Panc1 (cell line): Measurements from ENCODE around the gene BACE2. TPM values are rescaled to one million over a fixed set of nuclear protein-coding genes. Genes with fewer than 3 reads are reported as not detected.

ENCODE experiments used
- ATAC-seq: fragments of 200-7000 bp; cut with Tn5 transposase; 2 replicates; pipeline ENCODE4 v1.9.1; 2020; ENCODE audit warnings: mild to moderate bottlenecking, moderate library complexity
- BruUV-seq: library from RNA; stranded (reverse); fragments of 400-500 nt; replicated peaks from 2 replicates; lab custom pipeline; 2021; lab: Mats Ljungman, UMichigan
- CTCF ChIA-PET: fragments of 300-600 bp; sonication (Branson Sonifier 250); formaldehyde crosslinking; loops from one replicate; lab custom pipeline; 2022; ENCODE audit warnings: antibody characterized with exemption; lab: Charles Lee
- POLR2A ChIA-PET: fragments of 300-600 bp; sonication (Branson Sonifier 250); formaldehyde crosslinking; loops from one replicate; lab custom pipeline; 2022; ENCODE audit warnings: antibody characterized with exemption; lab: Charles Lee
- DNase-seq: peaks from one replicate; pipeline ENCODE4 v3.0.0-alpha.2; 2010; ENCODE audit warnings: low read depth, low spot score
- H3K27ac ChIP-seq: 2 replicates; pipeline ENCODE4 v1.5.1; 2011; ENCODE audit warnings: mild to moderate bottlenecking, low read length, inconsistent platforms
- H3K27me3 ChIP-seq: fragments of 200-500 bp; sonication (Bioruptor generic); 2 replicates; pipeline ENCODE4 v1.6.0; 2014; ENCODE audit warnings: low read length, inconsistent platforms; ENCODE audit not compliant: control insufficient read depth, insufficient read depth
- H3K36me3 ChIP-seq: fragments of 200-500 bp; sonication (Bioruptor generic); 2 replicates; pipeline ENCODE4 v1.5.1; 2014; ENCODE audit warnings: inconsistent platforms, mild to moderate bottlenecking, low read length, moderate library complexity; ENCODE audit not compliant: control insufficient read depth, insufficient read depth
- H3K4me1 ChIP-seq: 2 replicates; pipeline ENCODE4 v1.5.1; 2011; ENCODE audit warnings: inconsistent platforms, mild to moderate bottlenecking, low read length, moderate library complexity; ENCODE audit not compliant: control insufficient read depth, insufficient read depth
- H3K4me3 ChIP-seq, 2 experiments: 2 replicates each; pipeline ENCODE4 v1.5.1; 2011 to 2012; ENCODE audit warnings: low read depth in 2 of 2, low read length in 2 of 2, mild to moderate bottlenecking in 2 of 2, inconsistent platforms in 1 of 2, moderate library complexity in 1 of 2
- H3K9me3 ChIP-seq: fragments of 200-500 bp; sonication (Bioruptor generic); 2 replicates; pipeline ENCODE4 v1.5.1; 2014; ENCODE audit warnings: low read depth, mild to moderate bottlenecking, inconsistent platforms, low read length, moderate library complexity; ENCODE audit not compliant: control insufficient read depth, insufficient read depth
- POLR2AphosphoS5 ChIP-seq: IDR thresholded peaks from 2 replicates; pipeline ENCODE4 v1.6.1; 2012; ENCODE audit warnings: mild to moderate bottlenecking, low read depth, low read length, moderate library complexity
- SIN3A ChIP-seq: IDR thresholded peaks from 2 replicates; pipeline ENCODE4 v1.6.1; 2012; ENCODE audit warnings: low read depth, mild to moderate bottlenecking, low read length, moderate library complexity, borderline replicate concordance; ENCODE audit not compliant: insufficient read depth
- TCF7L2 ChIP-seq: IDR thresholded peaks from 2 replicates; pipeline ENCODE4 v1.6.1; 2011; ENCODE audit warnings: mild to moderate bottlenecking, low read depth, low read length, inconsistent platforms
- in situ Hi-C: cut with HindIII; loops from 2 replicates; pipeline ENCODE4 v1.10.0; 2016; ENCODE audit warnings: low sequenced_read_pairs, low pct_unique_long_range_greater_than_20kb
- intact Hi-C: fragments of 100-400 bp; cut with micrococcal nuclease; formaldehyde crosslinking; loops from one replicate; pipeline ENCODE4 v1.10.0; 2022; ENCODE audit not compliant: unreplicated experiment
- total RNA-seq: library from RNA; stranded (reverse); gene quantifications from one replicate; pipeline ENCODE4 v1.2.1, GENCODE V29; 2021; ENCODE audit not compliant: unreplicated experiment
- TF ChIP-seq, protein P1 (sequence below), 2 experiments: IDR thresholded peaks; 2 replicates each; pipeline ENCODE4 v1.6.1; 2011 to 2012; ENCODE audit warnings: low read depth in 2 of 2, control low read depth in 1 of 2, low read length in 1 of 2, mild to moderate bottlenecking in 1 of 2, moderate library complexity in 1 of 2; ENCODE audit not compliant: insufficient read depth in 1 of 2
- TF ChIP-seq, protein P2 (sequence below): fragments of 450-650 bp; IDR thresholded peaks from 2 replicates; pipeline ENCODE4 v1.5.1; 2017; ENCODE audit warnings: mild to moderate bottlenecking

BACE2 gene
- total RNA-seq, 1 experiment from 2014 or later: 16.3 TPM

DNA sequence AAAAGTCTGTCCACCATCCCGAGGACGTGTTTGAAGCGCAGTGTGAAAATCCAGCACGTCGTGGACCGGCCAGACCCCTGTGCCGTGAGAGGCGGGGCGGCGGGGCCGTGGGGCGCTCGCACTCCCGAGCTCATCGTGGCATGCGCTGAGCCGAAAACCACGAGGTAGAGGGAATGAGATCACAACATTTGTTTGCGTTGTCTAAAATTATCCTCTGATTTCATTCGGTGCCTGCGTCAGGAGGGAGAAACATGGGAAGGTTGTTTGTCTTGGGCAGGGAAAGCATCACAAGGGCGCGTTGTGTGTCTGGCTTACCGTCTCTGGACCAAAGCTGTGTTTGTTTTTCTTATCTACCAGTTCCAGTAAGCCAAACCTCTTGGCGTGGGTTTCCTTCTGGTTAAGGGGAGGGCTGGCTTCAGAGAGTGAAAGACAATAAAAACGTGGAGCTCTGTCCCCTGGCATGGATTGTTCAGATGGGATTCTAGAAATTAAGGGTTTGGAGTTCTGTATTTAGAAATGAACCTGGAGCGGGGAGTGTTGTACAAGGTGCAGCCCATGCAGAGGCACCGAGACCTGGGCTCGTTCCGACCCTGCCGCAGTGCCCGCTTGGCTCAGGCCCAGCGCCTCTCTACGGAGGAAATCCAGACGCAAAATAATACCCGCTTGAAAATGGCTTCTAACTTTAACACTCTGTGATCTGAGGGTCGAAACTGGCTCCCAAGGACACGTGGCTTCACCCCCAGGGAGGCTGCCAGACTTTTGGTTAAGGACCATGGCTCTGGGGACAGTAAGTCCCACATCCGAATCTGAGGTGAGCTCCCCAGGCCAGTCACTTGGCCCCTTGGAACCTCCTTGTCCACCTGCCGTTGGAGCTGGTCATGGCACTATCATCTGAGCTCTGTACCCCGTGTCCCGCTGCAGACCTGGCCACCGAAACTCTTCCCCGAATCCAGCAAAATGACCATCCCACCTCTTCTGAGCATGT is 79.9 kb downstream of the BACE2 start:
- no peaks in the 10 kb centered on the region for H3K36me3 ChIP-seq
- H3K27ac ChIP-seq: no peak overlapping the region
- BruUV-seq: no TSS peak
- in situ Hi-C loops (no loop called here), intact Hi-C loops (no loop called here)
- H3K9me3 ChIP-seq: no peaks in the 10 kb centered on the region
- H3K4me3 ChIP-seq: no peak overlapping the region
- ATAC-seq (no peak), DNase-seq (no peak)
- no peaks in the 10 kb centered on the region for H3K27me3 ChIP-seq
- TF ChIP-seq, protein P1, sequence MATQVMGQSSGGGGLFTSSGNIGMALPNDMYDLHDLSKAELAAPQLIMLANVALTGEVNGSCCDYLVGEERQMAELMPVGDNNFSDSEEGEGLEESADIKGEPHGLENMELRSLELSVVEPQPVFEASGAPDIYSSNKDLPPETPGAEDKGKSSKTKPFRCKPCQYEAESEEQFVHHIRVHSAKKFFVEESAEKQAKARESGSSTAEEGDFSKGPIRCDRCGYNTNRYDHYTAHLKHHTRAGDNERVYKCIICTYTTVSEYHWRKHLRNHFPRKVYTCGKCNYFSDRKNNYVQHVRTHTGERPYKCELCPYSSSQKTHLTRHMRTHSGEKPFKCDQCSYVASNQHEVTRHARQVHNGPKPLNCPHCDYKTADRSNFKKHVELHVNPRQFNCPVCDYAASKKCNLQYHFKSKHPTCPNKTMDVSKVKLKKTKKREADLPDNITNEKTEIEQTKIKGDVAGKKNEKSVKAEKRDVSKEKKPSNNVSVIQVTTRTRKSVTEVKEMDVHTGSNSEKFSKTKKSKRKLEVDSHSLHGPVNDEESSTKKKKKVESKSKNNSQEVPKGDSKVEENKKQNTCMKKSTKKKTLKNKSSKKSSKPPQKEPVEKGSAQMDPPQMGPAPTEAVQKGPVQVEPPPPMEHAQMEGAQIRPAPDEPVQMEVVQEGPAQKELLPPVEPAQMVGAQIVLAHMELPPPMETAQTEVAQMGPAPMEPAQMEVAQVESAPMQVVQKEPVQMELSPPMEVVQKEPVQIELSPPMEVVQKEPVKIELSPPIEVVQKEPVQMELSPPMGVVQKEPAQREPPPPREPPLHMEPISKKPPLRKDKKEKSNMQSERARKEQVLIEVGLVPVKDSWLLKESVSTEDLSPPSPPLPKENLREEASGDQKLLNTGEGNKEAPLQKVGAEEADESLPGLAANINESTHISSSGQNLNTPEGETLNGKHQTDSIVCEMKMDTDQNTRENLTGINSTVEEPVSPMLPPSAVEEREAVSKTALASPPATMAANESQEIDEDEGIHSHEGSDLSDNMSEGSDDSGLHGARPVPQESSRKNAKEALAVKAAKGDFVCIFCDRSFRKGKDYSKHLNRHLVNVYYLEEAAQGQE (IDR thresholded peaks at IDR 0.05; ENCODE audit: insufficient read depth in 1 of 2, low read depth in 2 of 2, low read length in 1 of 2): no peak
- TF ChIP-seq SIN3A (no peak), TCF7L2 (no peak), POLR2AphosphoS5 (no peak)
- TF ChIP-seq, protein P2, sequence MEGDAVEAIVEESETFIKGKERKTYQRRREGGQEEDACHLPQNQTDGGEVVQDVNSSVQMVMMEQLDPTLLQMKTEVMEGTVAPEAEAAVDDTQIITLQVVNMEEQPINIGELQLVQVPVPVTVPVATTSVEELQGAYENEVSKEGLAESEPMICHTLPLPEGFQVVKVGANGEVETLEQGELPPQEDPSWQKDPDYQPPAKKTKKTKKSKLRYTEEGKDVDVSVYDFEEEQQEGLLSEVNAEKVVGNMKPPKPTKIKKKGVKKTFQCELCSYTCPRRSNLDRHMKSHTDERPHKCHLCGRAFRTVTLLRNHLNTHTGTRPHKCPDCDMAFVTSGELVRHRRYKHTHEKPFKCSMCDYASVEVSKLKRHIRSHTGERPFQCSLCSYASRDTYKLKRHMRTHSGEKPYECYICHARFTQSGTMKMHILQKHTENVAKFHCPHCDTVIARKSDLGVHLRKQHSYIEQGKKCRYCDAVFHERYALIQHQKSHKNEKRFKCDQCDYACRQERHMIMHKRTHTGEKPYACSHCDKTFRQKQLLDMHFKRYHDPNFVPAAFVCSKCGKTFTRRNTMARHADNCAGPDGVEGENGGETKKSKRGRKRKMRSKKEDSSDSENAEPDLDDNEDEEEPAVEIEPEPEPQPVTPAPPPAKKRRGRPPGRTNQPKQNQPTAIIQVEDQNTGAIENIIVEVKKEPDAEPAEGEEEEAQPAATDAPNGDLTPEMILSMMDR: no peak
- ChIA-PET POLR2A (no interaction called here), CTCF (no interaction called here)
- H3K4me1 ChIP-seq: no peaks in the 10 kb centered on the region

DNA sequence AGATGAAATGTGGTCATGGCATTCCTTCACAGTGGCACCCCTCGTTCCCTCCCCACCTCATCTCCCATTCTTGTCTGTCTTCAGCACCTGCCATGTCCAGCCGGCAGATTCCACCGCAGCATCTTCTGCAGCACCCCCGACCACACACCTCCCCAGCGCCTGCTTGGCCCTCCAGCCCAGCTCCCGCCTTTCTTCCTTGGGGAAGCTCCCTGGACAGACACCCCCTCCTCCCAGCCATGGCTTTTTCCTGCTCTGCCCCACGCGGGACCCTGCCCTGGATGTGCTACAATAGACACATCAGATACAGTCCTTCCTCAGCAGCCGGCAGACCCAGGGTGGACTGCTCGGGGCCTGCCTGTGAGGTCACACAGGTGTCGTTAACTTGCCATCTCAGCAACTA is 81.5 kb downstream of the BACE2 start:
- DNase-seq (no peak), ATAC-seq (no peak)
- no peaks in the 10 kb centered on the region for H3K27me3 ChIP-seq
- no TSS peak for BruUV-seq
- no peak overlapping the region for H3K27ac ChIP-seq
- ChIA-PET CTCF (no interaction called here), POLR2A (no interaction called here)
- H3K9me3 ChIP-seq: no peaks in the 10 kb centered on the region
- no peak overlapping the region for H3K4me3 ChIP-seq
- in situ Hi-C loops (no loop called here), intact Hi-C loops (no loop called here)
- no peaks in the 10 kb centered on the region for H3K36me3 ChIP-seq
- no peak for TF ChIP-seq TCF7L2
- no peak for TF ChIP-seq SIN3A
- no peak for TF ChIP-seq POLR2AphosphoS5
- TF ChIP-seq, protein P1 (IDR thresholded peaks at IDR 0.05; ENCODE audit: insufficient read depth in 1 of 2, low read depth in 2 of 2, low read length in 1 of 2): no peak
- TF ChIP-seq, protein P2: no peak
- no peaks in the 10 kb centered on the region for H3K4me1 ChIP-seq
